Measurements from ENCODE around the gene CDC42EP4.

DNA sequence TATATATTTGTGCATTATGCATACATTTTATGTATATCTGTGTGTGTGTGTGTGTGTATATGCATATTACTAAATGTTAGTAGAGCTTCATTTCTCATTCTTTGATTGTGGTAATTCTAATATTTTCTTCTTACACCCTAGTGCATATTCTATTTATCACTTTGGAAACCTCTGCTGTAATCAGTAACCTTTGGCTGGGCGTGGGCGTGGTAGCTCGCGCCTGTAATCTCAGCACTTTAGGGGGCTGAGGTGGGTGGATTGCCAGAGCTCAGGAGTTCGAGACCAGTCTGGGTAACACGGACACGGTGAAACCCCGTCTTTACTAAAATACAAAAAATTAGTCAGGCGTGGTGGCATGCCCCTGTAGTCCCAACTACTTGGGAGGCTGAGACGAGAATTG is 77.1 kb downstream of the CDC42EP4 start:
- TF ChIP-seq EZH2phosphoT487 (IDR thresholded peaks at IDR 0.05; ENCODE audit: borderline replicate concordance, low read depth, low read length) (no peak), CTCF (conservative IDR thresholded peaks at IDR 0.05; ENCODE audit: low read length) (no peak)
